ENCODE results near the gene MAP3K6.

Gene MAP3K6

DNA sequence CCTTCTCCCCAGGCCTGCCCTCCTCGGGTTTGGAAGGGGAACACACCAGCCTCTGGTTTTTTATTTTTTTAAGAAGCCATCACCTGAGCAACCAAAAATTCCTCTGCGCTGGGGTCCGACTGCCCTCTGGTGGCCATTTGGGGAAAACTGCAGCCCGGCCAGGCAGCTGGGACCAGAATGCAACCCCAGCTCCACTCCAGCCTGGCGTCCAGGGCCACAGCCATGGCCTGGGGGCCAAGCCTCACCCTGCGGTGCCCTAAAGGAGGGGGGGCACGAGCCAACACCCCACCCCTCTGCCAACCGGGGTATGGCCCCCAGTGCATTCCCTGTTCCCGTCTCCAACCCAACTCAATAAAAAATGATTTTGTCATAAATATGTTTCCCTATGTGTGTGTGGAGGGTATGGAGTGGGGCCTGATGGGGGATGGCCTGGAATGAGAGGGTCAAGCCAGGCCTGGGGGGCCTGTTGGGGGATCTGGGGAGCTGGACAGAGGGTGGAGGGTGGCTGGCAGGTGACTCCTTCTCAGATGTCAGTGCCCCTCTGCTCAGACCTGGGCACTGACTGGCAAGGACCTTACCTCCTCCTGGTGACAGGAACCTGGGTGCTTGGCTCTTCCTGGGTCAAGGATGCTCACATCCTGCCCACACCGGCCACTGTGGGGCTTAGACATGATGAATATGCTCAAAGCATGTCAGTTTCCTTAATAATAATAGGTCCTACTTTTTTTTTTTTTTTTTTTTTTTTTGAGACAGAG is 28.9 kb upstream of the MAP3K6 start:
- H3K4me3 ChIP-seq (ENCODE audit: low read depth, low read length), result no peak overlapping the region
- TF ChIP-seq, protein P1, sequence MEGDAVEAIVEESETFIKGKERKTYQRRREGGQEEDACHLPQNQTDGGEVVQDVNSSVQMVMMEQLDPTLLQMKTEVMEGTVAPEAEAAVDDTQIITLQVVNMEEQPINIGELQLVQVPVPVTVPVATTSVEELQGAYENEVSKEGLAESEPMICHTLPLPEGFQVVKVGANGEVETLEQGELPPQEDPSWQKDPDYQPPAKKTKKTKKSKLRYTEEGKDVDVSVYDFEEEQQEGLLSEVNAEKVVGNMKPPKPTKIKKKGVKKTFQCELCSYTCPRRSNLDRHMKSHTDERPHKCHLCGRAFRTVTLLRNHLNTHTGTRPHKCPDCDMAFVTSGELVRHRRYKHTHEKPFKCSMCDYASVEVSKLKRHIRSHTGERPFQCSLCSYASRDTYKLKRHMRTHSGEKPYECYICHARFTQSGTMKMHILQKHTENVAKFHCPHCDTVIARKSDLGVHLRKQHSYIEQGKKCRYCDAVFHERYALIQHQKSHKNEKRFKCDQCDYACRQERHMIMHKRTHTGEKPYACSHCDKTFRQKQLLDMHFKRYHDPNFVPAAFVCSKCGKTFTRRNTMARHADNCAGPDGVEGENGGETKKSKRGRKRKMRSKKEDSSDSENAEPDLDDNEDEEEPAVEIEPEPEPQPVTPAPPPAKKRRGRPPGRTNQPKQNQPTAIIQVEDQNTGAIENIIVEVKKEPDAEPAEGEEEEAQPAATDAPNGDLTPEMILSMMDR (IDR thresholded peaks at IDR 0.05; ENCODE audit: low read depth, low read length), result peak; percentile 87

DNA sequence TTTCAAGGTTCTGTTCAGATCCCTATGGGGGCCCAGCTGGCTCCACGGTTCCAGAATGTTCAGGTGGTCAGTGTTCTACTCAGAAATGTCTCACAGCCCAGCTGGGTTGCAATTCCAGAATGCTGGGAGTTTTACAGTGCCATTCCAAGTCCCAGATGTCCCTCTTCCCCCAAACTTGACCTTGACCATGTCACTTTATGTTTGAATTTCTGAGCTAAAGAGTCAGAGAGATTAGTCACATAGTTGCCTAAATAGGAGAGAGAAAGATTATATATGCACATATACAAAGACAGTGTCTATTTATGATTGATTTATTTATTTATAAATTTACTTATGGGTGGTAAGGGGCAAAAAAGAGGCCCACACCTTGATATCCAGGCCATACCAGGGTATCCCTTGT is 28.2 kb upstream of the MAP3K6 start:
- H3K4me3 ChIP-seq (ENCODE audit: low read depth, low read length), result no peak overlapping the region
- TF ChIP-seq, protein P1 (IDR thresholded peaks at IDR 0.05; ENCODE audit: low read depth, low read length), result no peak

DNA sequence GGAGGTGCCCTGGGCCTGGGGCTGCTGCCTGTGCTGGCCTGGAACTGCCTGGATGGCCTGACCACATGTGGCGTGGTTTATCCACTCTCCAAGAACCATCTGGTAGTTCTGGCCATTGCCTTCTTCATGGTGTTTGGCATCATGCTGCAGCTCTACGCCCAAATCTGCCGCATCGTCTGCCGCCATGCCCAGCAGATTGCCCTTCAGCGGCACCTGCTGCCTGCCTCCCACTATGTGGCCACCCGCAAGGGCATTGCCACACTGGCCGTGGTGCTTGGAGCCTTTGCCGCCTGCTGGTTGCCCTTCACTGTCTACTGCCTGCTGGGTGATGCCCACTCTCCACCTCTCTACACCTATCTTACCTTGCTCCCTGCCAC is 27.5 kb upstream of the MAP3K6 start:
- TF ChIP-seq, protein P1 (IDR thresholded peaks at IDR 0.05; ENCODE audit: low read depth, low read length), result no peak

DNA sequence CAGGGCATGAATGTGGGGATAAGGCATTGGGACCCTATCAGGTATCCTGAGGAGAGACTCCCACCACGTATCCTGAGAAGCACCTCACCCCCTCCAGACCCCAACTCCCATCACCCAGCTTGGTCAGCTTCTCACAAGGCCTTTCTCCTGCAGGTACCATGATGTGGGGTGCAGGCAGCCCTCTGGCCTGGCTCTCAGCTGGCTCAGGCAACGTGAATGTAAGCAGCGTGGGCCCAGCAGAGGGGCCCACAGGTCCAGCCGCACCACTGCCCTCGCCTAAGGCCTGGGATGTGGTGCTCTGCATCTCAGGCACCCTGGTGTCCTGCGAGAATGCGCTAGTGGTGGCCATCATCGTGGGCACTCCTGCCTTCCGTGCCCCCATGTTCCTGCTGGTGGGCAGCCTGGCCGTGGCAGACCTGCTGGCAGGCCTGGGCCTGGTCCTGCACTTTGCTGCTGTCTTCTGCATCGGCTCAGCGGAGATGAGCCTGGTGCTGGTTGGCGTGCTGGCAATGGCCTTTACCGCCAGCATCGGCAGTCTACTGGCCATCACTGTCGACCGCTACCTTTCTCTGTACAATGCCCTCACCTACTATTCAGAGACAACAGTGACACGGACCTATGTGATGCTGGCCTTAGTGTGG is 27.0 kb upstream of the MAP3K6 start:
- H3K4me3 ChIP-seq (ENCODE audit: low read depth, low read length), result peak overlapping the region; percentile 87; the same call in 1 of the 2 replicates
- TF ChIP-seq, protein P1 (IDR thresholded peaks at IDR 0.05; ENCODE audit: low read depth, low read length), result no peak

More for the DNA sequence above, 27.5 kb upstream of the MAP3K6 start:
- no peak overlapping the region for H3K4me3 ChIP-seq (ENCODE audit: low read depth, low read length)

DNA sequence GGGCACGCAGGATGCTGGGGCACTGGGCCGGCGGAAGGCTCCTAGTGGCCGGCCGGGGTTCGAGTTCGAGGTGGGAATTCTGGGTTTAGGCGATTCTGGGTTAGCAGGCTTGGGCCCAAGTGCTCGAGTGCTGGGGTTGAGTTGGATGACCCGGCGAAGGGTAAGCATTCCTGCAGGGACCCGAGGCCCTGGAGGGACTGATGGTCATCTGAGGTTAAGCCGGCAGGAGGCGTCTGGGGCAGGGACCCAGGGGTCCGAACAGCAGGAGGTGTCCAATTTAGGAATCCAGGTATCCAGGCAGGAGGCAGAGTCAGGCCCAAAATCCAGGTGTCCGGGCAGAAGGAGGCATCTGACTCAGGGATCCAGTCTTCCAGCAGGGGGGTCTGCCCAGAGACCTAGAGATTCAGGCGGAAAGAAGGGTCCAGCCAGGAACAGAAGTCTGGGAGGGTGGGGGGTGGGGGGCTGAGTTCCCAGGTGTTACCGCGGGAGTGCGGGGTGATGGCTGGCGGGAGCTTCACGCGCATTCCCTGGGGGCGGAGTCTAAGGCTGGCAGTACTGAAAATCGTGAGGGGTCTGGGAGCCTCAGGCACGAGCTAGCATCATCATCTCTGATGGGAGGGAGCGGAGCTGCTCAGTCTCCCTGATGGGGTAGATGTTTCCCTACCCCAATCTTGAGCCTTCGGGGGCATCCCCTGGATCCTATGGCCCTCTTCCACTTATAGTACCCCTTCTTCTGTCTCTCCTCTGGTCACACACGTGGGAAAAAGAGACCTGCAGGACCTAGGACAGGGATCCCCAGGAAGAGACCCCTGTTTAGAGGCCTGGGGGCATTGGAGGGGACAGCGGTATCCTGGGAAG is 26.2 kb upstream of the MAP3K6 start:
- H3K4me3 ChIP-seq (ENCODE audit: low read depth, low read length), result peak overlapping the region; percentile 87
- TF ChIP-seq, protein P1 (IDR thresholded peaks at IDR 0.05; ENCODE audit: low read depth, low read length), result peak; percentile 25; the same call in 1 of the 2 replicates

DNA sequence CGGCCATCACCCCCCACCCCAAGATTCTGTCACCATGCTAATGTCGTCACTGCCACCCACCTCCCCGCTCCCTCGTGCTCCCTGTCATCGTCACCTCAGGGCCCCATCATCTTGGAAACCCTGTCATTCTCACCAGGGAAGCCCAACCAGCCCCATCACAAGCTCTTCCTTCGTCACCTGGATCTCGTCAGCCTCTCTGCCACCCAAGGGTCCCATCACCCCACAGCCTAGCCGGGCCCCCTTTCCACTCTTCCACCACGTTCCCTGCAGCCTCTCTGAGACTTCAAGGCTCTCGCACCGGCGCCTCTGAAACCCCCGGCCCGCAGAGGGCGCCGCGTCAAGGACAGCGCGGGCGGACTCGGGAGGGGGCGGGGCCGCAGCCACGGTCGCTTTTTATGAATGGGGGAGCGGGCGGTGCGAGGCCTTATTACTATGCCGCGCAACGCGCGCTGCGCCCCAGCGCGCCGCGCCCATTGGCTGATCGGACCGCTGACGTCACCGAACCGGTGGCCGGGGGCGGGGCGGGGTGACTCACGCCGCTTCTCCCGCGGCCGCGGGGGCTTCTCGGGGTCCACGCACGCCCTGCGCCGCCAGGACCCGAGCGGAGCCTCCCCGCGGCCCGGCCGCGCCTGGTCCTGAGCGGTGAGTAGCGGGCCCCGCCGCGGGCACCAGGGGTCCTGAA is 25.5 kb upstream of the MAP3K6 start, which contains the start of gene GPR3:
TSS of gene GPR3 (plus strand) at position 527 of the 682 bp plus-strand sequence. CDS start 1,177 bp downstream, outside the sequence.
- TF ChIP-seq, protein P1 (IDR thresholded peaks at IDR 0.05; ENCODE audit: low read depth, low read length), result peak; percentile 52
- peak within 1 kb of the TSS; percentile 87 for H3K4me3 ChIP-seq (ENCODE audit: low read depth, low read length)
